Endothelial cell of umbilical vein (primary cell): ENCODE results near the gene TPCN2. TPM values are rescaled to one million over a fixed set of nuclear protein-coding genes. Genes with fewer than 3 reads are reported as not detected.

Experiments used
- BruUV-seq: library from RNA; stranded (reverse); fragments of 400-500 nt; replicated peaks from 2 replicates; lab custom pipeline; 2021; lab: Mats Ljungman, UMichigan
- CTCF ChIA-PET: fragments of 300-600, 350-600 bp; sonication (Branson Sonifier 250); formaldehyde crosslinking; loops from one replicate; lab custom pipeline; 2021; ENCODE audit warnings: antibody characterized with exemption, inconsistent platforms; lab: Charles Lee
- POLR2A ChIA-PET: fragments of 300-600, 350-600 bp; sonication (Branson Sonifier 250); formaldehyde crosslinking; loops from one replicate; lab custom pipeline; 2021; ENCODE audit warnings: antibody characterized with exemption, inconsistent platforms; lab: Charles Lee
- DNase-seq: peaks from one replicate; pipeline ENCODE4 v3.0.0-alpha.2; 2011; ENCODE audit warnings: low read depth, low spot score
- FAIRE-seq: peaks from 2 replicates; lab custom pipeline; 2011; peaks lifted over from hg19 to GRCh38; lab: Jason Lieb, UNC
- H2AFZ ChIP-seq: 2 replicates; pipeline ENCODE4 v1.6.0; 2012; ENCODE audit warnings: low read depth, low read length, control low read depth, inconsistent platforms
- H3K27ac ChIP-seq: 2 replicates; pipeline ENCODE4 v1.5.1; 2011; ENCODE audit warnings: low read depth, mild to moderate bottlenecking, control low read depth, low read length, moderate library complexity; ENCODE audit not compliant: insufficient read depth
- H3K27me3 ChIP-seq, 2 experiments: 2 replicates each; pipeline versions ENCODE4 v1.6.0 to v1.6.1; 2011; ENCODE audit warnings: low read length in 2 of 2, mixed read lengths in 1 of 2; ENCODE audit not compliant: control insufficient read depth in 2 of 2, insufficient read depth in 2 of 2
- H3K36me3 ChIP-seq, 2 experiments: 2 replicates in 1 of 2; 3 replicates in 1 of 2; pipeline ENCODE4 v1.5.1; 2011; ENCODE audit warnings: low read length in 2 of 2, mild to moderate bottlenecking in 1 of 2, moderate library complexity in 1 of 2; ENCODE audit not compliant: control insufficient read depth in 2 of 2, insufficient read depth in 2 of 2; ENCODE audit errors: extremely low read depth in 1 of 2
- H3K4me1 ChIP-seq: 3 replicates; pipeline ENCODE4 v1.5.1; 2011; ENCODE audit warnings: mild to moderate bottlenecking, low read length; ENCODE audit not compliant: control insufficient read depth, insufficient read depth; ENCODE audit errors: extremely low read depth
- H3K4me2 ChIP-seq: 2 replicates; pipeline ENCODE4 v1.6.1; 2011; ENCODE audit warnings: low read length, control low read depth, mixed read lengths; ENCODE audit not compliant: insufficient read depth
- H3K4me3 ChIP-seq, 3 experiments: fragments of 200-600 bp in 1 of 3; sonication (generic), shearing (Covaris generic) in 1 of 3; replicated peaks in 1 of 3; 2 replicates each; pipeline ENCODE4 v1.5.1; 2011 to 2016; ENCODE audit warnings: control low read depth in 3 of 3, low read length in 3 of 3, mild to moderate bottlenecking in 2 of 3, inconsistent platforms in 1 of 3, low read depth in 1 of 3, moderate library complexity in 1 of 3; ENCODE audit not compliant: insufficient read depth in 1 of 3
- H3K79me2 ChIP-seq: 2 replicates; pipeline ENCODE4 v1.6.0; 2012; ENCODE audit warnings: low read length, inconsistent platforms; ENCODE audit not compliant: control insufficient read depth, insufficient read depth
- H3K9ac ChIP-seq: replicated peaks from 2 replicates; pipeline ENCODE3; 2011; ENCODE audit warnings: low read length, control low read depth; ENCODE audit not compliant: insufficient read depth; ENCODE audit errors: extremely low read depth
- H3K9me1 ChIP-seq: replicated peaks from 3 replicates; pipeline ENCODE4 v1.6.0; 2011; ENCODE audit warnings: mild to moderate bottlenecking, low read length; ENCODE audit not compliant: control insufficient read depth, insufficient read depth; ENCODE audit errors: extremely low read depth
- H3K9me3 ChIP-seq: replicated peaks from 2 replicates; pipeline ENCODE4 v1.5.1; 2012; ENCODE audit warnings: low read length, inconsistent platforms; ENCODE audit not compliant: control insufficient read depth, insufficient read depth
- H4K20me1 ChIP-seq: replicated peaks from 2 replicates; pipeline ENCODE3; 2011; ENCODE audit warnings: mild to moderate bottlenecking, low read length; ENCODE audit not compliant: control insufficient read depth, insufficient read depth; ENCODE audit errors: extremely low read depth
- dilution Hi-C: fragments of 300-500 bp; cut with MboI; formaldehyde crosslinking; loops from one replicate; pipeline ENCODE4 v1.15.0; 2019; ENCODE audit warnings: low sequenced_read_pairs; ENCODE audit not compliant: extremely low pct_ligation_motif_present
- intact Hi-C: fragments of 100-400 bp; cut with micrococcal nuclease; formaldehyde crosslinking; loops from one replicate; pipeline ENCODE4 v1.10.0; 2022
- polyA plus RNA-seq, 4 experiments: library from polyadenylated mRNA; depleted of rRNA in 3 of 4; stranded (reverse) in 3 of 4; unstranded in 1 of 4; fragments of >200 nt; gene quantifications; 2 replicates each; pipeline versions ENCODE4 v1.2.1 to v1.2.3, GENCODE V29; 2011 to 2012; ENCODE audit warnings: missing spikeins in 1 of 4
- total RNA-seq: library from RNA; stranded (reverse); gene quantifications from 2 replicates; pipeline ENCODE4 v1.2.3, GENCODE V29; 2021
- TF ChIP-seq, protein P1 (sequence below), 2 donors: IDR thresholded peaks; 1 replicate in 1 of 2; 2 replicates in 1 of 2; pipeline ENCODE4 v1.5.1; 2011; ENCODE audit warnings: low read length in 2 of 2, mild to moderate bottlenecking in 2 of 2, moderate library complexity in 2 of 2, control low read depth in 1 of 2, inconsistent platforms in 1 of 2, low read depth in 1 of 2; ENCODE audit not compliant: insufficient read depth in 1 of 2; ENCODE audit errors: extremely low read depth in 1 of 2

The TPCN2 gene
- total and polyA plus RNA-seq, 2 donors (not counting 3 experiments of a cell fraction or from before 2014, with no cell fraction given), result 10.3 to 13.4 TPM

DNA sequence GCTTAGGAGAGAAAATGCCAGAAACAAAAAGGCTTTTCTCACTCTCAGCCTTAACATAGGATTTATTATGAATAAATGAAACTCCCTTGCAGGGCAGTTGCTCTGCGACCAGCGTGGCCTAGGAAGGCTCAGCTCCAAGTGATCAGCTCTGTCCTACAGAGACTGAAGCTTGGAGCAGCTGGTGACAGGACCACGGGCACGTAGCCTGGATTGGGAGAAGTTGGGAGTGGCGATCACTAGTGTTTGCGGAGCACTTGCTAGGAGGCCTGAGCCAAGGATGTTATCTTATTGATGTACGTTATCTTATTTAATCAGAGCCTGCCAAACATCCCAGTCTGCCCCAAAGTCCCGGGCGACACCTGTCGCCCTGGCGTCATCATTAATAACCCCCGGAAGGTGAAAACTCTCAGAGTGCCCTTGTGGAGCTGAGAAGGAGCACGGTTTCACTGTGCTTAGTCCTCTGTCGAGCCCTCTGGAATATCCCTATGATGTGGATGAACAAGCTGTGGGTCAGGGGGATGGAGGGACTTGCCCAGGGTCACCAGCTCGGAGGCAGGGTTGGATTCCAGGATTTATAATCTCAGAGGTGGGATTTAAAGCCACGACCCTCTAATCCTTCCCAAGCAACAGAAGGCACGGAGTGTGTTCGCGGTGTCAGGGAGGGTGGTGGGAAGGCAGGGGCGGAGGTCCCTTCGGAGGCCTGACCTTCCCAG is 66.2 kb downstream of the TPCN2 start:
- H3K4me1 ChIP-seq, result no peaks in the 10 kb centered on the region
- TF ChIP-seq, protein P1, sequence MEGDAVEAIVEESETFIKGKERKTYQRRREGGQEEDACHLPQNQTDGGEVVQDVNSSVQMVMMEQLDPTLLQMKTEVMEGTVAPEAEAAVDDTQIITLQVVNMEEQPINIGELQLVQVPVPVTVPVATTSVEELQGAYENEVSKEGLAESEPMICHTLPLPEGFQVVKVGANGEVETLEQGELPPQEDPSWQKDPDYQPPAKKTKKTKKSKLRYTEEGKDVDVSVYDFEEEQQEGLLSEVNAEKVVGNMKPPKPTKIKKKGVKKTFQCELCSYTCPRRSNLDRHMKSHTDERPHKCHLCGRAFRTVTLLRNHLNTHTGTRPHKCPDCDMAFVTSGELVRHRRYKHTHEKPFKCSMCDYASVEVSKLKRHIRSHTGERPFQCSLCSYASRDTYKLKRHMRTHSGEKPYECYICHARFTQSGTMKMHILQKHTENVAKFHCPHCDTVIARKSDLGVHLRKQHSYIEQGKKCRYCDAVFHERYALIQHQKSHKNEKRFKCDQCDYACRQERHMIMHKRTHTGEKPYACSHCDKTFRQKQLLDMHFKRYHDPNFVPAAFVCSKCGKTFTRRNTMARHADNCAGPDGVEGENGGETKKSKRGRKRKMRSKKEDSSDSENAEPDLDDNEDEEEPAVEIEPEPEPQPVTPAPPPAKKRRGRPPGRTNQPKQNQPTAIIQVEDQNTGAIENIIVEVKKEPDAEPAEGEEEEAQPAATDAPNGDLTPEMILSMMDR (IDR thresholded peaks at IDR 0.05; ENCODE audit: extremely low read depth in 1 of 2, insufficient read depth in 1 of 2, low read depth in 1 of 2, low read length in 2 of 2), result no peak
- no peak overlapping the region for H3K4me3 ChIP-seq
- H3K9me1 ChIP-seq, result no peaks in the 10 kb centered on the region
- no peak overlapping the region for H3K27ac ChIP-seq
- intact Hi-C loops, result no loop called here
- no peaks in the 10 kb centered on the region for H3K79me2 ChIP-seq
- H3K9me3 ChIP-seq, result no peaks in the 10 kb centered on the region
- H4K20me1 ChIP-seq, result no peaks in the 10 kb centered on the region
- FAIRE-seq (no peak), DNase-seq (no peak)
- ChIA-PET CTCF (interaction anchor here (0.9 to 1.6 kb wide), 4 partner anchors 8 to 17 kb away, joined by 3 to 5 read pairs (median 3); no protein-coding TSS in a partner anchor), POLR2A (no interaction called here)
- H2AFZ ChIP-seq, result no peak overlapping the region
- no TSS peak for BruUV-seq
- H3K36me3 ChIP-seq, result no peaks in the 10 kb centered on the region
- H3K9ac ChIP-seq, result no peak overlapping the region
- dilution Hi-C loops, result loop anchor here (25.0 kb wide), 1 partner anchor 547 kb away; no protein-coding TSS in a partner anchor
- H3K27me3 ChIP-seq, result no peaks in the 10 kb centered on the region
- H3K4me2 ChIP-seq, result no peak overlapping the region
